Testis (tissue), 2 donors: ENCODE measurements around the gene WASHC2C.
"Not testable (repeated sequence)": the region's sequence is repeated elsewhere in the genome, so short reads cannot be mapped to it uniquely, and the experiment has no call there.

ENCODE experiments used
- POLR2A ChIP-seq: fragments of 450-650 bp; IDR thresholded peaks from one replicate; pipeline ENCODE4 v1.6.1; 2017; ENCODE audit warnings: antibody characterized with exemption, mild to moderate bottlenecking, moderate library complexity
- TF ChIP-seq, protein P1 (sequence below), 3 experiments: fragments of 450-650 bp in 2 of 3; fragments of 200-600 bp in 1 of 3; sonication (generic) in 1 of 3; IDR thresholded peaks; one replicate each; pipeline ENCODE4 v1.5.1; 2016 to 2019; ENCODE audit warnings: antibody characterized with exemption in 3 of 3, mild to moderate bottlenecking in 2 of 3, moderate library complexity in 1 of 3

DNA sequence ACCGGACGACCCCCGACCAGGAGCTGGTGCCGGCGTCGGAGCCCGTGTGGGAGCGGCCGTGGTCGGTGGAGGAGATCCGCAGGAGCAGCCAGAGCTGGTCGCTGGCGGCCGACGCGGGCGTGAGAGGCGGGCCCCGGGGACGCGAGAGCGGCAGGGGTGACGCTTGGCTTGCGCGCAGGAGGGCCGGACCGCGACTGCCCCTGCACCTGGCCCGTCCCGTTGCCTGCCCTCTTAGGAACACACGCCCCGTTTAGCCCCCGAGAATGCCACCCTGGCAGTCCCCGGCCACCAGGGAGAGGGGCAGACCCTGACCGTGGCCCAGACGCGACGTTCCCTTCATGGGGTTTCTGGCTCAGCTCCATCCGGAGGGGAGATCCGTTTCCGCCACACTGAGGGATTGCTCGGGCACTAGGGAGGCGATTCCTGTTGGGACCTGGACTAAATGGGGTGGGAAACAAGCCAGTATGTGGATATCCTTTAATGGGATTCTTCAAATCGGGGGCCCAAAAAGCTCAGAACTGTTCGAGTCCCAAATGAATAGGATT, 427 bp downstream of the WASHC2C start:
- TF ChIP-seq, protein P1, sequence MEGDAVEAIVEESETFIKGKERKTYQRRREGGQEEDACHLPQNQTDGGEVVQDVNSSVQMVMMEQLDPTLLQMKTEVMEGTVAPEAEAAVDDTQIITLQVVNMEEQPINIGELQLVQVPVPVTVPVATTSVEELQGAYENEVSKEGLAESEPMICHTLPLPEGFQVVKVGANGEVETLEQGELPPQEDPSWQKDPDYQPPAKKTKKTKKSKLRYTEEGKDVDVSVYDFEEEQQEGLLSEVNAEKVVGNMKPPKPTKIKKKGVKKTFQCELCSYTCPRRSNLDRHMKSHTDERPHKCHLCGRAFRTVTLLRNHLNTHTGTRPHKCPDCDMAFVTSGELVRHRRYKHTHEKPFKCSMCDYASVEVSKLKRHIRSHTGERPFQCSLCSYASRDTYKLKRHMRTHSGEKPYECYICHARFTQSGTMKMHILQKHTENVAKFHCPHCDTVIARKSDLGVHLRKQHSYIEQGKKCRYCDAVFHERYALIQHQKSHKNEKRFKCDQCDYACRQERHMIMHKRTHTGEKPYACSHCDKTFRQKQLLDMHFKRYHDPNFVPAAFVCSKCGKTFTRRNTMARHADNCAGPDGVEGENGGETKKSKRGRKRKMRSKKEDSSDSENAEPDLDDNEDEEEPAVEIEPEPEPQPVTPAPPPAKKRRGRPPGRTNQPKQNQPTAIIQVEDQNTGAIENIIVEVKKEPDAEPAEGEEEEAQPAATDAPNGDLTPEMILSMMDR (IDR thresholded peaks at IDR 0.05), result not testable (repeated sequence)
- TF ChIP-seq POLR2A, result not testable (repeated sequence)
